ENCODE results near the gene ARHGAP15.

ARHGAP15 gene

GRCh38 chr2:143226714-143227541 is 97.7 kb downstream of the ARHGAP15 start:
- TF ChIP-seq, protein P1, sequence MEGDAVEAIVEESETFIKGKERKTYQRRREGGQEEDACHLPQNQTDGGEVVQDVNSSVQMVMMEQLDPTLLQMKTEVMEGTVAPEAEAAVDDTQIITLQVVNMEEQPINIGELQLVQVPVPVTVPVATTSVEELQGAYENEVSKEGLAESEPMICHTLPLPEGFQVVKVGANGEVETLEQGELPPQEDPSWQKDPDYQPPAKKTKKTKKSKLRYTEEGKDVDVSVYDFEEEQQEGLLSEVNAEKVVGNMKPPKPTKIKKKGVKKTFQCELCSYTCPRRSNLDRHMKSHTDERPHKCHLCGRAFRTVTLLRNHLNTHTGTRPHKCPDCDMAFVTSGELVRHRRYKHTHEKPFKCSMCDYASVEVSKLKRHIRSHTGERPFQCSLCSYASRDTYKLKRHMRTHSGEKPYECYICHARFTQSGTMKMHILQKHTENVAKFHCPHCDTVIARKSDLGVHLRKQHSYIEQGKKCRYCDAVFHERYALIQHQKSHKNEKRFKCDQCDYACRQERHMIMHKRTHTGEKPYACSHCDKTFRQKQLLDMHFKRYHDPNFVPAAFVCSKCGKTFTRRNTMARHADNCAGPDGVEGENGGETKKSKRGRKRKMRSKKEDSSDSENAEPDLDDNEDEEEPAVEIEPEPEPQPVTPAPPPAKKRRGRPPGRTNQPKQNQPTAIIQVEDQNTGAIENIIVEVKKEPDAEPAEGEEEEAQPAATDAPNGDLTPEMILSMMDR (conservative IDR thresholded peaks at IDR 0.05) = no peak
- H3K27ac ChIP-seq = no peak overlapping the region

- TF ChIP-seq, protein P1 (conservative IDR thresholded peaks at IDR 0.05) = no peak
- H3K27ac ChIP-seq = no peak overlapping the region
These were observed 100.2 kb downstream of the ARHGAP15 start for GRCh38 chr2:143229411-143229810.

DNA sequence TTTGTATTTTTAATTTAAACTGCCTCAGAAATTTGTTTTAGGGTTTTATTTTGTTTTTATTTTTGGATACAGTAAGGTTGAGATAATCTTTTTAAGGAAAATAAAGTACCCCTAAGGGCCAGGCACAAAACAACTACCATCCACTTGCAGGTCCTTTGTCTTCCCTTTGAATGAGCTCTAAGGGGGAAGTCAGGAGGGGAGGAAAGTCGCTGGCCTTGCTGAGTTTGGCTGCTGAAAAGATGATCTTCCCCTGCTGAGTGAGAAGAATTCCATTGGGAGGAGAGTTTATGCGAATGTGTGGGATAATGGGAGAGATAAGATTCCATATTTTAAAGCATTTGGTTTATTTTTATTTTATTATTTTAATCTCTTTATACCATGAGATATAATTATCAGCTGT is 100.7 kb downstream of the ARHGAP15 start:
- no peak overlapping the region for H3K27ac ChIP-seq
- TF ChIP-seq, protein P1 (conservative IDR thresholded peaks at IDR 0.05) = no peak

GRCh38 chr2:143230506-143231253 is 101.5 kb downstream of the ARHGAP15 start:
- TF ChIP-seq, protein P1 (conservative IDR thresholded peaks at IDR 0.05) = no peak
- H3K27ac ChIP-seq = no peak overlapping the region

- no peak overlapping the region for H3K27ac ChIP-seq
- TF ChIP-seq, protein P1 (conservative IDR thresholded peaks at IDR 0.05) = no peak
These were observed 102.0 kb downstream of the ARHGAP15 start for GRCh38 chr2:143231254-143231645.

GRCh38 chr2:143237146-143237777 is 108.0 kb downstream of the ARHGAP15 start:
- no peak overlapping the region for H3K27ac ChIP-seq
- TF ChIP-seq, protein P1 (conservative IDR thresholded peaks at IDR 0.05) = no peak
